Effector CD4-positive, alpha-beta T cell (primary cell): ENCODE results near the gene CLPTM1L.
"Not testable (repeated sequence)": the region's sequence is repeated elsewhere in the genome, so short reads cannot be mapped to it uniquely, and the experiment has no call there.

Experiments
- DNase-seq: peaks from one replicate; pipeline ENCODE4 v3.0.0-alpha.2; 2020

Gene CLPTM1L

GRCh38 chr5:1285883-1286291 lies 59.0 kb downstream of the CLPTM1L start:
- no peak for DNase-seq

- DNase-seq, result no peak
These were observed 59.8 kb downstream of the CLPTM1L start for GRCh38 chr5:1285141-1285540.

DNA sequence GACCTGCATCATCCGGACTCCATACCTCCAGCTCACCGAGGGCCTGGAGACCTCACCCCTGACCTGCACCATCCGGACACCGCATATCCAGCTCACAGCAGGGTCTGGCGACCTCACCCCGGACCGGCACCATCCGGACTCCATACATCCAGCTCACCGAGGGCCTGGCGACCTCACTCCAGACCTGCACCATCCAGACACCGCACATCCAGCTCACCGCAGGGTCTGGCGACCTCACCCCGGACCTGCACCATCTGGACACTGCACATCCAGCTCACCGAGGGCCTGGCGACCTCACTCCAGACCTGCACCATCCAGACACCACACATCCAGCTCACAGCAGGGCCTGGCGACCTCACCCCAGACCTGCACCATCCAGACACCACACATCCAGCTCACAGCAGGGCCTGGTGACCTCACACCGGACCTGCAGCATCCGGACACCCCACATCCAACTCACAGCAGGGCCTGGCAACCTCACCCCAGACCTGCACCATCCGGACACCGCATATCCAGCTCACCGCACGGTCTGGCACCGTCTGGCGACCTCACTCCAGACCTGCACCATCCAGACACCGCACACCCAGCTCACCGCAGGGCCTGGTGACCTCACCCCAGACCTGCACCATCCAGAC lies 60.4 kb downstream of the CLPTM1L start:
- not testable (repeated sequence) for DNase-seq

GRCh38 chr5:1283729-1284041 lies 61.2 kb downstream of the CLPTM1L start:
- DNase-seq, result not testable (repeated sequence)

- not testable (repeated sequence) for DNase-seq
These were observed 61.7 kb downstream of the CLPTM1L start for GRCh38 chr5:1282993-1283728.

DNA sequence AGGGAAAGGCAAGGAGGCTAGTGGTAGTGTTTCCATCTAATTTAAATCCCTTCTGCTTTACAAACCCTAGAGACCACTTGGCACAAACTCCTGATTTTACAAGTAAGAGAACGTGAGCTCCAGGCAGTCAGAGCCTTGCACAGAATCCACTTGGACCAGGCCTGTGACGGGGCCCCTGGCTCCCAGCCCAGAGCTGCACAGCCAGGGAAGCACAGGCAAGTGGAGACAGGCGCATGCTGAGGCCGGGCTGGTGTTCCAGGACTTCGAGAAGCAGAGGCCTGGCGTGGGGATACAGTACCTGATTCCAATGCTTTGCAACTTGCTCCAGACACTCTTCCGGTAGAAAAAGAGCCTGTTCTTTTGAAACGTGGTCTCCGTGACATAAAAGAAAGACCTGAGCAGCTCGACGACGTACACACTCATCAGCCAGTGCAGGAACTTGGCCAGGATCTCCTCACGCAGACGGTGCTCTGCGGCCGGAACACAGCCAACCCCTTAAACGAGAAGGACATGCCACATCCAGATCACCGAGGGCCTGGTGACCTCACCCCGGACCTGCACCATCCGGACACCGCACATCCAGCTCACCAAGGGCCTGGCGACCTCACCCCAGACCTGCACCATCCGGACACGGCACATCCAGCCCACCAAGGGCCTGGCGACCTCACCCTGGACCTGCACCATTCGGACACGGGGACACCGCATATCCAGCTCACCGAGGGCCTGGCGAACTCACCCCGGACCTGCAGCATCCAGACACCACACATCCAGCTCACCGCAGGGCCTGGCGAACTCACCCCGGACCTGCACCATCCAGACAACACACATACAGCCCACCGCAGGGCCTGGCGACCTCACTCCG lies 62.5 kb downstream of the CLPTM1L start:
- DNase-seq, result no peak

DNA sequence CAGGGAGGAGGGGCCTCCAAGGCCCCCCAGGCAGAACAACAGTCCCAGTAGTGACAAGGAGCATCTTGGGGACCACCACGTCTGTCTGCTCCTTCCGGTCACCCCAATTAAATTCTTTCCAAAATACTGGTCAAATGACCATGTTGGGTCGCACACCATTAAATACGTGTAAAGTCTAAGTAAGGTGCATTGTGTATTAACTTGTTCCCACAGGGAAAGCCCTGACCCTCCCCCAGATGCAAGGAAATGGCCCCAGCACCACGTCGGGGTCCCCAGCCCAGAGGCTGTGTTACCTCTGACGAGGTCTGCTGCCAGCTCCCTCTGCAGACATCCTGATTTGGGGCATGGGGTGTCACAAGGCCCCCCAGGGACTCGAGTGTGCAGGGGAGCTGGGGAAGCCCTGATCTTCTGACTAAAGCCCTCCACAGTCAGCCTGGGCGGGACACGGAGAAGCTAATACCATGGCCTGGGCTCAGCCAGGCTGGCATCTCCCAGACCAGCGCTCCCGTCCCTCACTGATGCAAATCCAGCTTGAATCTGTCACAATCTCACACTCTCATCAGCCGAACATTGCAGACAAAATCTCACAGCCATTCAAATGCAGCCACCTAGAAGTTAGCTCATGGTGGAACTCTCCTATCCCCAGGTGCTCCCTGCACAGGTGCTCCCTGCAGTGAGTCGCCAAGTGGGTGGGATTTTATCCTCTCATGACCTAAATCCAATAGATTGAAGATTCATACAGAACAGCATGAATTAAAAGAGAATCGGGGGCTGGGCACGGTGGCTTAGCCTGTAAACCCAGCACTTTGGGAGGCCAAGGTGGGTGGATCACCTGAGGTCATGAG lies 63.6 kb downstream of the CLPTM1L start:
- no peak for DNase-seq

- no peak for DNase-seq
These were observed 64.5 kb downstream of the CLPTM1L start for GRCh38 chr5:1280177-1281037.

DNA sequence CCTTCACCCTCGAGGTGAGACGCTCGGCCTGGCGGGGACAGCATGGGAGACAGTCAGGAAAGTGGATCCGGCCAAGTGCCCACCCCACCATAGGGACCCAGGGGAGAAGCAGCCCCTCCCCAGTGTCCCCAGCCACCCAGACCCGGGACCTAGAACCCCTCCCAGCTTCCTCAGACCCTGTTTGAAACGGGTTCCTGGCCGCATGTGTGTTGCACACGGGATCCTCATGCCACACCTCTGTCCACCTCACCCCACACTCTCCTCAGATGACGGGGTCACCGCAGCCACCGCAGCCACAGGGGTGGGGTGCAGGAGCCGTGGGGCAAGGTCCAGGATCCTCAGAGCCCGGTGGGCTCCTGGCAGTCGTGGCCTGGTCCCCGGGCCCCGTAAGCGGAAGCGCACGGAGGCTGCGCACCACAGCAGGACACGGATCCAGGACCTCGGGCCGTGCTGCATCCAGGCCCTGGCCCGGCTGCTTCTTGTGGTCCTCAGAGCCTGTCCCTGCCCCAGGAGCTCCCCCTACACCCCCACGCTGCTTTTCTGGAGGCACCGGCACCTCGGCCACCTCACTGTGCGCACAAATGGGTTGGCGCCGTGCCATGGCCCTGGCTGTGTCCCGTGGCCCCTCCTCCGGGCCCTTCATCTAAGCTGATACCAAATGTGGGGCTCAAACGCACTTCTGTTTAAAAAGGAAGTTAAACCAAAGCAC lies 65.3 kb downstream of the CLPTM1L start:
- DNase-seq, result no peak

DNA sequence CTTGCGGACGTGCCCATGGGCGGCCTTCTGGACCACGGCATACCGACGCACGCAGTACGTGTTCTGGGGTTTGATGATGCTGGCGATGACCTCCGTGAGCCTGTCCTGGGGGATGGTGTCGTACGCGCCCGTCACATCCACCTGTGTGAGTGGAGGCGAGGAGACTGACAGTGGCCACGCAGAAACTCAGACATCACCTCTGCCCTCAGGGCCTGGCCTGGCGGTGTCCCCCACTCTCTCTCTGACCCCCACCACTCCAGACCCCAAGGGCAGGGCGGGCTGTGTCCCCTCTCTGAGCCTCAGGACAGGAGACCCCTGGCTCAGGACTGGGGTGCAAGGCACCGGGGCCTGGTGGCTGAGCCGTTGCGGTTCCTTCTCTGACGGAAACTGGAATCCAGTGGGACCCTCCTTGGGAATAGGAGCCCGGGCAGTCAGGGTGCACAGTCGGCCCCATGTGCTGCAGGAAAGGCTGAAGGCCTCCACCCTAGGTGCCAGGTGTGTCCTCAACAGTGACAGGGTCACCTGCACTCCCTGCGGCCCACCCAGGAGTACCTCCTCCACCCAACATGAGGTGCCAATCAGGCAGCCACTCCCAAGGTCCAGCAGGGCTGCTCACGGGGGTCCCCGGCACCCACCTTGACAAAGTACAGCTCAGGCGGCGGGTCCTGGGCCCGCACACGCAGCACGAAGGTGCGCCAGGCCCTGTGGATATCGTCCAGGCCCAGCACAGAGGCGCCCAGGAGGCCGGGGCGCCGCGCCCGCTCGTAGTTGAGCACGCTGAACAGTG lies 66.0 kb downstream of the CLPTM1L start:
- DNase-seq, result no peak

DNA sequence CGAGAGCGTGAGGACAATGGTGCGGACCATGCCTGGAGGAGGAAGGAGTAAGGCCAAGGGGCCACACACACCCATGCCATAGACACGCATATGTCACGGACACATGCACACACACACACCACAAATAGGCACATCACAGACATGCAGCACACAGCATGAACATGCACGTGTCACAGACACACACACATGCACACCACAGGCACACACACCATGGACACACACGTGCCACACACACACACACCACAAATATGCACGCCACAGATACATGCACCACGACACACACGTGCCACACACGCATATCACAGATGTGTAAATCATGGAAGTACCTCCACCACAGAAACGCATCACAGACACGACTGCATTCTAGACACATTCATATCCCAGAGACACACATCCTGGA lies 66.7 kb downstream of the CLPTM1L start:
- no peak for DNase-seq

DNA sequence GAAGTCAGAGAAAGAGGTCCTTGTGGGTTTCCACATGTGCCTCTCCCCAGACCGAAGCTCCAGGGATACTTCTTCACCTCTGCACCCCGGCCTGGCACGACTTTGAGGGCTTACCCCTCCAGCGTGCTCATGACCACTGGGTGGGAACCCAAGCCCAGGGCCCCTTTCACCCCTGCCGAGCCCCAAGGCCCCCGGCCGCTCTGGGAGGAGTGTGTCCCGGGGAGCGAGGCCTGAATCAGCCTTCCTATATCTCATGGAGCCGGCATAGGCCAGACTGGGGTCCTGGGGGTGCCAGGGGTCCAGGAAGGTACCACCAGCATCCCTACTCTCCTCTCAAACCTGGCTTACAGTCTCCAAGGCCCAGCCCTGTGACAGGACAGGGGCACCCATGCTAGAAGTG lies 67.1 kb downstream of the CLPTM1L start:
- no peak for DNase-seq

- DNase-seq, result no peak
These were observed 67.6 kb downstream of the CLPTM1L start for GRCh38 chr5:1277331-1277730.

DNA sequence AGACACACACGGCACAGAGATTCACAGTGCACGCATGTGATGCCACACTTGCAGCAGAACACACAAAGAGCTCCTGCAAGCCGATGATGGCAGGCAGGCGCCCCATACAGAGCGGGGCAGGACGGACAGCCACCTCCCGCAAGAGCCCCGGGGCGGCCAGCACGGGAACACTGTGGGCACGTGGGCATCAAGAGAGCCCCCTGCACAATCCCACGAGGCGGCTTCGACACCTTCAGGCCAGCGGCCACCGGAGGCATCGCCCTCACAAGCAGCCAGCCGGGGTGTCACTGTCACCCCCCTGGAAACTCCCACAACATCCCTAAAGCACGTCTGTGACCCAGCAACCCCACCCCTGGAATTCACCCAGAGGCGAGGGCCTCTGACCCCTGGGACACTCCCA lies 68.0 kb downstream of the CLPTM1L start:
- DNase-seq, result no peak

GRCh38 chr5:1275397-1276391 lies 69.2 kb downstream of the CLPTM1L start:
- DNase-seq, result not testable (repeated sequence)

GRCh38 chr5:1274471-1274870 lies 70.4 kb downstream of the CLPTM1L start:
- DNase-seq, result no peak

DNA sequence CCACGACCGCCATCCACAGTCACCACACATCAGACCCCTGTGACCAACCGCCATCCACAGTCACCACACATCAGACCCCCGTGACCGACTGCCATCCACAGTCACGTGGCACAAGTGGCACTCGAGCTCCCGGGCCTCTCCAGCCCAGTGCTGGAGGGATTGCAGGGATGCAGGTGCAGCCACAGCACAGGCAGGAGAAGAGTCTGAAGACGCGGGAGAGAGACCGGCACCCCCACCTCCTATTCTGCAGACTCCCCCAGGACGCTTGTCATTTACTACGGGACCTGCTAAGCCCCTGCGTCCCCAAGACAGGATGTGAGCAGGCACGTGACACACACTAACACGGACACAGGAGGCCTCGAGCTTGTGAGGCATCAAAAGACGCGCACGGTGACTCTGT lies 71.2 kb downstream of the CLPTM1L start:
- DNase-seq, result no peak

- DNase-seq, result no peak
These were observed 72.7 kb downstream of the CLPTM1L start for GRCh38 chr5:1272201-1272600.
